Measurements from ENCODE around the gene ZNF394. TPM values are rescaled to one million over a fixed set of nuclear protein-coding genes. Genes with fewer than 3 reads are reported as not detected.

ZNF394 gene
- total RNA-seq, 4 donors from 2014 or later: 22.5 to 41.2 (median 23.1) TPM

DNA sequence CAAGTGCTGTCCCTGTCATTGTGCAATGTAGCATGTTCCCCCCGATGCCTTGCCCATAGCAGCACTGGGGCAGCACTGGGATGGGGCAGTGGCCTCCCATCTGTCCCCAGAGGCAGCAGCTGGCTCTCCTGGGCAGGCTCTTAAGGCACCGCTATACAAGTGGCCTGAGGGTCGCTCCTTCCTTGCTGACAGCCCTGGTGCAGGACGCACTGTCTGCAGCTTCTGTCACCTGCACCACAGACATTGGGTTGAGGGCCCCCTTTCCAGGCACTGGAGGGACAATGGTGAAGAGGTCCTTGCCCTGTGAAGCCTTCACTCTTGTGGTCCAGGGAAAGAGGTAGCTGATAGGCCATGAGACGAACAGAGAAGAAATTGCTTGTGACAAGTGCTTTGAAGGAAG lies 50.8 kb downstream of the ZNF394 start:
- Histone ChIP-seq H3K36me3 (peaks cover 19 to 99% (median 63%) of the 10 kb centered on the region in 3 donors), H3K4me1 (peaks cover 0 to 25% (median 0%) of the 10 kb centered on the region in 3 donors), H3K27ac (no peak overlapping the region), H3K27me3 (no peaks in the 10 kb centered on the region), H3K9me3 (no peaks in the 10 kb centered on the region), H3K4me3 (no peak overlapping the region)
- DNase-seq: no peak
- intact Hi-C loops (cut with DNase I): no loop called here
- WGBS, 2 donors: 77 to 89% methylated on average over 2 to 4 of the region's 5 CpGs
- TF ChIP-seq CTCF (IDR thresholded peaks at IDR 0.05) (no peak), POLR2A (IDR thresholded peaks at IDR 0.05) (no peak)

DNA sequence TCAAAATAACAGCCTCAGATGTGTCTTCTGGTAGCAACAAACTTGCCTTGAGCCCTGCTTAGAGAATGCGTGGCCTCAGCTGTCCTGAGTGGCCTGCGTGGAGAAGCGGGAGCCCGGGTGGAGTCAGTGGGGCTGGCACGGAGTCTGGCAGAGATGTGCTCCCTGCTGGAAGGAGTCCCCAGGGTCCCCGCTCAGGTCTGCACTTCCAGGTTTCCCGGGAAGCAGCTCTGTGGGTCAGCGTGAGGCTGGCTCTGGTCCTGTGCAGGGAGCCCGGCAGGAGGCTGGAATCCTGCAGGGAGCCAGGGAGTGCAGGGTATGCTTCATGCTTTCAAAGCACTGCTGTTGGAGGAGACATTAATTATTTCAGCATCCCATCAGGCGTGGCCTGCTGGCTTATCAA lies 51.2 kb downstream of the ZNF394 start:
- no peak overlapping the region for H3K4me3 ChIP-seq
- H3K27me3 ChIP-seq: no peaks in the 10 kb centered on the region
- H3K36me3 ChIP-seq: peaks cover 19 to 99% (median 59%) of the 10 kb centered on the region in 3 donors
- intact Hi-C loops (cut with DNase I): no loop called here
- DNase-seq: no peak
- no peaks in the 10 kb centered on the region for H3K9me3 ChIP-seq
- 80 to 98% methylated on average over 1 to 6 of the region's 10 CpGs for WGBS, 2 donors
- peaks cover 0 to 25% (median 0%) of the 10 kb centered on the region in 3 donors for H3K4me1 ChIP-seq
- TF ChIP-seq POLR2A (IDR thresholded peaks at IDR 0.05): no peak
- TF ChIP-seq CTCF (IDR thresholded peaks at IDR 0.05): no peak
- H3K27ac ChIP-seq: no peak overlapping the region

- Histone ChIP-seq H3K27ac (no peak overlapping the region), H3K4me3 (no peak overlapping the region), H3K27me3 (no peaks in the 10 kb centered on the region), H3K36me3 (peaks cover 19 to 99% (median 53%) of the 10 kb centered on the region in 3 donors), H3K9me3 (no peaks in the 10 kb centered on the region), H3K4me1 (peaks cover 0 to 16% (median 0%) of the 10 kb centered on the region in 3 donors)
- WGBS, 2 donors: 81 to 86% methylated on average over 8 to 10 of the region's 10 CpGs
- TF ChIP-seq CTCF (IDR thresholded peaks at IDR 0.05) (peak in 1 of 6 experiments; percentile 25), POLR2A (IDR thresholded peaks at IDR 0.05) (no peak)
- intact Hi-C loops (cut with DNase I): no loop called here
- DNase-seq: no peak
These were observed 52.1 kb downstream of the ZNF394 start for GRCh38 chr7:99447943-99448342.

DNA sequence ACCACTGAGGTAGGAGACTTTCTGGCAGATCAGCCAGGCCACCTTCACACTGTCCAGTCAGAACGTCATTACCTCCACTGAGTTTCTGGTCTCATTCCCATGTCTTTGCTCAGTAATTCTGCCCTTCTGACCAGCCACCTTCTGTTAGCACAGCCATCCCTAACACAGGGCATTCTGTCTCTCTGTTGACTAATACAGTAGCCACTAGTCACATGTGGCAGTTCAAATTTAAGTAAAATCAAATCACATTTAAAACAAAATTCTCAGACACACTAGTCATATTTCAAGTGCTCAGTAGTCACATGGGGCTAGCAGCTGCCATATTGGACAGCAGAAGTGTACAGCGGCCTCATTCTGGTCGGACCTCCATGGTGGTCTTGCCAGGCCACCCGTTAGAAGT lies 54.0 kb downstream of the ZNF394 start:
- Histone ChIP-seq H3K36me3 (peaks cover 19 to 90% (median 39%) of the 10 kb centered on the region in 3 donors), H3K9me3 (no peaks in the 10 kb centered on the region), H3K27me3 (no peaks in the 10 kb centered on the region), H3K4me3 (no peak overlapping the region), H3K27ac (no peak overlapping the region), H3K4me1 (peaks cover 0 to 12% (median 9%) of the 10 kb centered on the region in 3 donors)
- DNase-seq: no peak
- WGBS, 2 donors: 89 to 91% methylated on average over 4 of the region's 4 CpGs
- TF ChIP-seq POLR2A (IDR thresholded peaks at IDR 0.05) (no peak), CTCF (IDR thresholded peaks at IDR 0.05) (no peak)
- intact Hi-C loops (cut with DNase I): no loop called here

Other genes starting within 250 kb of the ZNF394 start
- gene MYH16, start 227.4 kb downstream of the ZNF394 start, total RNA-seq: under 1 TPM in 1 of 4 donors, not detected in 3; 0.76 TPM
- gene ARPC1A, start 174.4 kb downstream of the ZNF394 start, total RNA-seq: 100 to 1,000 TPM; 114 to 155 (median 154) TPM
- gene ARPC1B, start 125.6 kb downstream of the ZNF394 start, total RNA-seq: 100 to 1,000 TPM in 3 of 4 donors, 10 to 100 TPM in 1; 27.9 to 166 (median 128) TPM
- gene PDAP1, start 91.7 kb downstream of the ZNF394 start, total RNA-seq: 100 to 1,000 TPM in 2 of 4 donors, 10 to 100 TPM in 2; 79.2 to 120 (median 98.3) TPM
- gene BUD31, start 91.3 kb downstream of the ZNF394 start, total RNA-seq: 10 to 100 TPM; 46.9 to 59.1 (median 55.9) TPM
- gene PTCD1, start 61.5 kb downstream of the ZNF394 start, total RNA-seq: 10 to 100 TPM in 1 of 4 donors, 1 to 10 TPM in 3; 5.7 to 12.7 (median 6.6) TPM
- 10 to 100 TPM; 15.1 to 29.2 (median 19.4) TPM for gene CPSF4, start 61.3 kb downstream of the ZNF394 start, total RNA-seq
- 1,000 to 10,000 TPM; 1,019 to 2,272 (median 1,287) TPM for gene ATP5MF, start 34.1 kb downstream of the ZNF394 start, total RNA-seq
- 1 to 10 TPM; 2.5 to 8.6 (median 5.3) TPM for gene ZNF789, start 27.4 kb downstream of the ZNF394 start, total RNA-seq
- 1 to 10 TPM; 3.2 to 7.1 (median 5.1) TPM for gene ZKSCAN5, start 4.4 kb upstream of the ZNF394 start, total RNA-seq
- 1 to 10 TPM; 1.9 to 5.6 (median 5.1) TPM for gene FAM200A, start 51.8 kb upstream of the ZNF394 start, total RNA-seq
- 100 to 1,000 TPM in 3 of 4 donors, 10 to 100 TPM in 1; 78.6 to 167 (median 107) TPM for gene ZNF655, start 58.4 kb upstream of the ZNF394 start, total RNA-seq
- gene TMEM225B, start 98.0 kb upstream of the ZNF394 start, total RNA-seq: under 1 TPM in 2 of 4 donors, not detected in 2; 0.23 to 0.57 TPM
- gene ZSCAN25, start 116.7 kb upstream of the ZNF394 start, total RNA-seq: 10 to 100 TPM in 3 of 4 donors, 1 to 10 TPM in 1; 8.0 to 19.1 (median 14.9) TPM
- gene CYP3A5, start 179.7 kb upstream of the ZNF394 start, total RNA-seq: 10 to 100 TPM; 34.5 to 99.8 (median 79.1) TPM
- not detected for gene CYP3A7, start 234.9 kb upstream of the ZNF394 start, total RNA-seq